Measurements from ENCODE around the gene FNDC4.
A peak's percentile ranks its signal among the peaks of the same experiment; 100 is the strongest.
"Not testable (repeated sequence)": the region's sequence is repeated elsewhere in the genome, so short reads cannot be mapped to it uniquely, and the experiment has no call there.

The FNDC4 gene

GRCh38 chr2:27494944-27495554 is at the start of gene FNDC4:
TSS of gene FNDC4 (minus strand) at chr2:27495200. CDS start at chr2:27494679, 521 bp downstream.
- TF ChIP-seq CTCF (IDR thresholded peaks at IDR 0.05; ENCODE audit: low read depth, low read length) = no peak
- in situ Hi-C loops (cut with HindIII; ENCODE audit: low sequenced_read_pairs) = no loop called here
- peak within 1 kb of the TSS; percentile 73 for H3K4me3 ChIP-seq (ENCODE audit: low read depth, low read length)
- DNase-seq (ENCODE audit: low read depth, low spot score) = peak; percentile 5

GRCh38 chr2:27544143-27544821 is 49.3 kb upstream of the FNDC4 start:
- no peak for DNase-seq (ENCODE audit: low read depth, low spot score)
- no peak overlapping the region for H3K4me3 ChIP-seq (ENCODE audit: low read depth, low read length)
- in situ Hi-C loops (cut with HindIII; ENCODE audit: low sequenced_read_pairs) = no loop called here

GRCh38 chr2:27539649-27540048 is 44.6 kb upstream of the FNDC4 start:
- DNase-seq (ENCODE audit: low read depth, low spot score); in situ Hi-C loops (cut with HindIII; ENCODE audit: low sequenced_read_pairs); H3K4me3 ChIP-seq (ENCODE audit: low read depth, low read length): not testable (repeated sequence)

More at GRCh38 chr2:27544143-27544821, 49.3 kb upstream of the FNDC4 start:
- TF ChIP-seq CTCF (IDR thresholded peaks at IDR 0.05; ENCODE audit: low read depth, low read length) = no peak

- DNase-seq (ENCODE audit: low read depth, low spot score); in situ Hi-C loops (cut with HindIII; ENCODE audit: low sequenced_read_pairs); H3K4me3 ChIP-seq (ENCODE audit: low read depth, low read length): not testable (repeated sequence)
Observed at GRCh38 chr2:27538839-27539450, 43.9 kb upstream of the FNDC4 start.

- no peak for TF ChIP-seq CTCF (IDR thresholded peaks at IDR 0.05; ENCODE audit: low read depth, low read length)
- no peak for DNase-seq (ENCODE audit: low read depth, low spot score)
- in situ Hi-C loops (cut with HindIII; ENCODE audit: low sequenced_read_pairs) = no loop called here
- no peak overlapping the region for H3K4me3 ChIP-seq (ENCODE audit: low read depth, low read length)
Observed at GRCh38 chr2:27537287-27537686, 42.3 kb upstream of the FNDC4 start.

- no peak overlapping the region for H3K4me3 ChIP-seq (ENCODE audit: low read depth, low read length)
- in situ Hi-C loops (cut with HindIII; ENCODE audit: low sequenced_read_pairs) = no loop called here
- no peak for TF ChIP-seq CTCF (IDR thresholded peaks at IDR 0.05; ENCODE audit: low read depth, low read length)
- no peak for DNase-seq (ENCODE audit: low read depth, low spot score)
Observed at GRCh38 chr2:27531983-27532382, 37.0 kb upstream of the FNDC4 start.

GRCh38 chr2:27527182-27527581 is 32.2 kb upstream of the FNDC4 start:
- no peak overlapping the region for H3K4me3 ChIP-seq (ENCODE audit: low read depth, low read length)
- TF ChIP-seq CTCF (IDR thresholded peaks at IDR 0.05; ENCODE audit: low read depth, low read length) = no peak
- DNase-seq (ENCODE audit: low read depth, low spot score) = no peak
- in situ Hi-C loops (cut with HindIII; ENCODE audit: low sequenced_read_pairs) = no loop called here

Measured in astrocyte of the spinal cord (primary cell).